Adrenal gland (tissue), 12 donors: Measurements from ENCODE around the gene PXN. TPM values are rescaled to one million over a fixed set of nuclear protein-coding genes. Genes with fewer than 3 reads are reported as not detected.
A peak's percentile ranks its signal among the peaks of the same experiment; 100 is the strongest.
"Not testable (repeated sequence)": the region's sequence is repeated elsewhere in the genome, so short reads cannot be mapped to it uniquely, and the experiment has no call there.

Experiments used
- DNase-seq, 7 donors: peaks; one replicate each; pipeline ENCODE4 v3.0.0-alpha.2; 2019 to 2020
- H3K27ac ChIP-seq, 5 donors: fragments of 200-600 bp; sonication (generic) in 4 of 5; 1 replicate in 3 of 5; 2 replicates in 2 of 5; pipeline versions ENCODE4 v1.5.1 to v1.8.0; 2016 to 2020; ENCODE audit warnings: mild to moderate bottlenecking in 1 of 5
- H3K27me3 ChIP-seq: fragments of 200-600 bp; 2 replicates; pipeline ENCODE4 v1.8.0; 2021
- H3K36me3 ChIP-seq, 2 donors: fragments of 200-600 bp; replicated peaks in 1 of 2; 1 replicate in 1 of 2; 2 replicates in 1 of 2; pipeline versions ENCODE4 v1.5.1 to v1.8.0; 2018 to 2022
- H3K4me1 ChIP-seq, 2 donors: fragments of 200-600 bp; replicated peaks in 1 of 2; 1 replicate in 1 of 2; 2 replicates in 1 of 2; pipeline versions ENCODE4 v1.5.1 to v1.8.0; 2018 to 2021
- H3K4me3 ChIP-seq, 4 donors: fragments of 200-600 bp; sonication (generic) in 3 of 4; one replicate each; pipeline ENCODE4 v1.5.1; 2016 to 2018
- H3K9me3 ChIP-seq, 3 donors: fragments of 200-600 bp; sonication (generic) in 1 of 3; replicated peaks in 1 of 3; 1 replicate in 2 of 3; 2 replicates in 1 of 3; pipeline versions ENCODE4 v1.5.1 to v1.8.0; 2016 to 2021
- POLR2A ChIP-seq, 2 donors: fragments of 450-650 bp; IDR thresholded peaks; one replicate each; pipeline ENCODE4 v1.6.1; 2017; ENCODE audit warnings: antibody characterized with exemption in 2 of 2, mild to moderate bottlenecking in 2 of 2, moderate library complexity in 1 of 2
- WGBS, 4 donors: extraction: QIAGEN DNeasy Blood & Tissue Kit in 2 of 4; methylation state at CpG; one replicate each; pipeline versions ENCODE4 v1.1.5 to v1.1.7; 2013 to 2017; 5-methylcytosine and 5-hydroxymethylcytosine counted together
- intact Hi-C, 2 donors: fragments of 100-400 bp; cut with DNase I; formaldehyde crosslinking; loops; one replicate each; pipeline versions ENCODE4 v1.14.1 to v1.15.0; 2022 to 2023
- polyA plus RNA-seq, 3 donors: library from polyadenylated mRNA; stranded (reverse); fragments of 200-250 nt in 2 of 3; fragments of 350-450 nt in 1 of 3; fragmentation: Illumina TruSeq in 1 of 3; extraction: RNeasy Lipid Tissue Mini Kit (QIAGEN cat#74804) in 1 of 3; gene quantifications; one replicate each; pipeline ENCODE4 v1.2.3, GENCODE V29; 2013 to 2014
- total RNA-seq, 9 donors: library from RNA; depleted of rRNA in 4 of 9; stranded (reverse); fragments of >200 nt in 4 of 9; fragments of 120-200 nt in 1 of 9; fragmentation: NEBNext Ultra II Directional in 1 of 9; extraction: Animal tissue kit (Norgen Biotek cat#: 25700) in 1 of 9; gene quantifications; one replicate each; pipeline versions ENCODE4 v1.1.0 to v1.2.4, GENCODE V29; 2013 to 2023
- TF ChIP-seq, protein P1 (sequence below), 6 experiments: fragments of 450-650 bp in 4 of 6; fragments of 200-600 bp in 2 of 6; sonication (generic) in 1 of 6; IDR thresholded peaks; 1 replicate in 5 of 6; 2 replicates in 1 of 6; pipeline versions ENCODE4 v1.5.1 to v1.8.0; 2016 to 2021; ENCODE audit warnings: antibody characterized with exemption in 6 of 6, mild to moderate bottlenecking in 2 of 6, moderate library complexity in 1 of 6
- donor health status: healthy with polysubstance abuse.
- donor health status: Bipolar disorder and iron deficiency.
- donor health status: DM: yes; HTN: yes; CAD: no.
- donor health status: DM: no; HTN: no; CAD: no.
- donor health status: DM: no; HTN: no; CAD: no.
- donor health status: DM: yes; HTN: yes; CAD: no.

Gene PXN
- total and polyA plus RNA-seq, 12 donors: 12.5 to 156 (median 92.4) TPM

DNA sequence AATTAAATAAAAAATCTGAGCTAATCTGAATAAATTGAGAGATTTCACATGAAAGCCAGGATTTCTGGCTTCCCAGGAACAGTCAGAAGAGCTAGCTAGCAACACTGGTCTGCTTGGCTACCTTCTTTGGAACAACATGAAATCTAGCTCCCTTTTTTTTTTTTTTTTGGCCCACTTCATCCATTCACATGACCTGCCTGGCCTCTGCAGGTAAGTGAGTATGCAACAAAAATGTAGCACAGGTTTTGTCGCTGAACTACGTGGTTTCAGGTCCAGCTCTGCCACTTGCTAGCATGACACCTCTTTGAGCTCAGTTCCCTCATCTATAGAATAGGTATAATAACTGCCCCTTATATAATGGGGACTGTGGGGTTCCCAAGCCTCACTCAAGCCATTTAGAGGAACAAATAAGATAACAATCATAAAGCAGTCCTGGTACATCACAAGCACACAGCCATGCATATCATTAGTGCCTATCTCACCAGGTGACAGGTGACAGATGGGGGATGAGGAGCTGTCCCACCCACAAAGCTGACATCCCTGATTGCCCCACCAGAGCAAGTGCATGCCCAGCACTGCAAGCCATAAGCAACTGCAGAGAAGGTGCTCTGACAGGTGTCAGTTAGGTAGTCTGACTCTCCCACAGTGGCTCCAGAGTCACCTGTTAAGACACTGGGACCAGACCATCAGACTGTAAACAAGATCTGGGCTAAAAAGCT, 25.6 kb downstream of the PXN start:
- Histone ChIP-seq H3K9me3 (no peaks in the 10 kb centered on the region), H3K4me1 (peaks cover 58 to 85% of the 10 kb centered on the region in 2 donors), H3K27me3 (no peaks in the 10 kb centered on the region), H3K27ac (peak overlapping the region in 3 of 5 donors; percentile 52 to 95 (median 77)), H3K36me3 (no peaks in the 10 kb centered on the region), H3K4me3 (no peak overlapping the region)
- intact Hi-C loops: no loop called here
- DNase-seq: no peak
- WGBS, 4 donors: 86 to 97% (median 92%) methylated on average over 2 of the region's 2 CpGs
- no peak for TF ChIP-seq POLR2A (IDR thresholded peaks at IDR 0.05)
- TF ChIP-seq, protein P1, sequence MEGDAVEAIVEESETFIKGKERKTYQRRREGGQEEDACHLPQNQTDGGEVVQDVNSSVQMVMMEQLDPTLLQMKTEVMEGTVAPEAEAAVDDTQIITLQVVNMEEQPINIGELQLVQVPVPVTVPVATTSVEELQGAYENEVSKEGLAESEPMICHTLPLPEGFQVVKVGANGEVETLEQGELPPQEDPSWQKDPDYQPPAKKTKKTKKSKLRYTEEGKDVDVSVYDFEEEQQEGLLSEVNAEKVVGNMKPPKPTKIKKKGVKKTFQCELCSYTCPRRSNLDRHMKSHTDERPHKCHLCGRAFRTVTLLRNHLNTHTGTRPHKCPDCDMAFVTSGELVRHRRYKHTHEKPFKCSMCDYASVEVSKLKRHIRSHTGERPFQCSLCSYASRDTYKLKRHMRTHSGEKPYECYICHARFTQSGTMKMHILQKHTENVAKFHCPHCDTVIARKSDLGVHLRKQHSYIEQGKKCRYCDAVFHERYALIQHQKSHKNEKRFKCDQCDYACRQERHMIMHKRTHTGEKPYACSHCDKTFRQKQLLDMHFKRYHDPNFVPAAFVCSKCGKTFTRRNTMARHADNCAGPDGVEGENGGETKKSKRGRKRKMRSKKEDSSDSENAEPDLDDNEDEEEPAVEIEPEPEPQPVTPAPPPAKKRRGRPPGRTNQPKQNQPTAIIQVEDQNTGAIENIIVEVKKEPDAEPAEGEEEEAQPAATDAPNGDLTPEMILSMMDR (IDR thresholded peaks at IDR 0.05): no peak

DNA sequence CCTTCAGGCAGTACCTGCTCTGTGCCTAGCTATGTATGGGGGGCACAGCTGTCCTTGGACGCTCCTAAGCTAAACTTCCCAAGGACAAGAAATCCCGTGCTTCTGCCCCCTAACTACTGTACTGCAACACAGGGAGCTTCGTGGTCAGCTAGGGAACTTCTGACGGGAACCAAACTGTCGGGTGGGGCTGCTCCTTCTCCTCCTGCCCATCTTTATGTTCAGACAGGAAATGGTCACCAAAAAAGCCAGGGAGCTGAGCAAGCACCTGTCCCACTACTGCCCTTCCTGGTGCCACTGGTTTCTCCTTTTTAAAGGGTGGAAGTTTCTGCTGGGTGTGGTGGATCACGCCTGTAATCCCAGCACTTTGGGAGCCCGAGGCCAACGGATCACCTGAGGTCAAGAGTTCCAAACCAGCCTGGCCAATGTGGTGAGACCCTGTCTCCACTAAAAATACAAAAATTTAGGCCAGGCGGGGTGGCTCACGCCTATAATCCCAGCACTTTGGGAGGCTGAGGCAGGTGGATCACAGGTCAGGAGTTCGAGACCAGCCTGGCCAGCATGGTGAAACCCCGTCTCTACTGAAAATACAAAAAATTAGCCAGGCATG, 26.6 kb downstream of the PXN start:
- Histone ChIP-seq H3K9me3 (no peaks in the 10 kb centered on the region), H3K27me3 (no peaks in the 10 kb centered on the region), H3K36me3 (no peaks in the 10 kb centered on the region), H3K27ac (peak overlapping the region in 4 of 5 donors; percentile 71 to 97 (median 94)), H3K4me1 (peaks cover 68 to 93% of the 10 kb centered on the region in 2 donors), H3K4me3 (no peak overlapping the region)
- no peak for TF ChIP-seq POLR2A (IDR thresholded peaks at IDR 0.05)
- TF ChIP-seq, protein P1 (IDR thresholded peaks at IDR 0.05): no peak
- WGBS, 4 donors: 58 to 77% (median 72%) methylated on average over 9 to 12 of the region's 12 CpGs
- DNase-seq: no peak
- intact Hi-C loops: no loop called here

DNA sequence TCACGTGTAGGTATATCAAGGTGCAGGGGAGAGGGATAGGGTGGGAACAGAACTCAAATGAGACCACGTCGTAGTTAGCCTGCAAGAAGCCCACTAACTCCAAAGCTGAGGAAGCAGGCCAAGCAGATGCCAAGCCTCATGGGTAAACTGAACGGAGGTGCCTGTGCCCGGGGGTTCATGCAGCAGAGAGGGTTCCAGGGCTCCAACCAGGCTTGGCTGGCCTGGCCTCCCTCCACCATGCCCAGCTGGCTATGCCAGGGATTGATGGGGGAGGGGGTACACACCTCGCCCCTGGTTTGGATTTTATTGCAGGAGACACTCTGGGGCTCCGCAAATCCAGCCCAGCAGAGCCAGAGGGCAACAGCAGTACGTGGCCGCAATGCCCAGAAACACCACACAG, 27.3 kb downstream of the PXN start:
- peak in 1 of 2 donors; percentile 2 for TF ChIP-seq POLR2A (IDR thresholded peaks at IDR 0.05)
- TF ChIP-seq, protein P1 (IDR thresholded peaks at IDR 0.05): no peak
- H3K27ac ChIP-seq: peak overlapping the region; percentile 58 to 97 (median 93)
- peaks cover 75 to 99% of the 10 kb centered on the region in 2 donors for H3K4me1 ChIP-seq
- no peak overlapping the region for H3K4me3 ChIP-seq
- no peaks in the 10 kb centered on the region for H3K27me3 ChIP-seq
- no peaks in the 10 kb centered on the region for H3K9me3 ChIP-seq
- intact Hi-C loops: no loop called here
- H3K36me3 ChIP-seq: no peaks in the 10 kb centered on the region
- no peak for DNase-seq
- WGBS, 4 donors: 50 to 78% (median 59%) methylated on average over 5 to 9 of the region's 9 CpGs

DNA sequence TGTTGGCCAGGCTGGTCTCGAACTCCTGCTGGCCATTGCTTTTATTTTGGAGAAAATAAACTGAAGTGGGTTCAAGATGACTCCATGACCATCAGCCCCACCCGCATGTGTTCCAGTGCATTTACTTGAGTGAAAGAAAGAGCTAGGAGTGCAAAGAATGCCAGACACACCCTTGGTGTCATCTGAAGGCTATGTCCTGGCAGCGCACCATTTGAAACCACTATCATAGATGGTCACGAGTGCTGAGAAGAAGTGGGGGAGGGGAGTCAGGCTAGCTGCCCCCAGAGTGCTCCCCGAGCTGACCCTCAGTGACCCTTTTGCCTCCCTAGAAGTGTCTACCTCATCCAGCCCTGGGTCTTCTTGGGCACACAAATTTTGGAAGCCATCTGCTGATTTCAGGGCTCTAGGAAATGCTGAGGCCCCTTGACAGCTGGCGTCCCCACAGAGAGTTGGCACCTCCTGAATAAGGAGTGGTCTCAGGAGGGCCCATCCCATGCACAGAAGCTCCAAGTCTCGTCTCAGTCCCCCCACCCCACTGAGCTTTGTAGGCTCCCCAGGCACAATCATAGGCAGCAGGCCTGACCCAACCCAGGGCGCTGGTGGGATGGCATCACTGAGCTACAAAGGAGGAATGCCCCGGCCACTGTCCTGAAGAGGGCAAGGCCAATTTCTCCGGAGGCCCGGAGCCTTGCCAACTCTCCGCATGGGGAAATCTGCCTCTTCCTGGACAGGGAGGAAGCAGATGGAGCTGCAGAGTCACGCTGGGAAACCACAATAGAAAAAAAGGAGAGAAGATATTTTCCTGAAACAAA, 28.0 kb downstream of the PXN start:
- DNase-seq: peak; percentile 77 to 95 (median 94)
- no peaks in the 10 kb centered on the region for H3K9me3 ChIP-seq
- TF ChIP-seq, protein P1 (IDR thresholded peaks at IDR 0.05): no peak
- peak in 1 of 2 donors; percentile 50 for TF ChIP-seq POLR2A (IDR thresholded peaks at IDR 0.05)
- no peaks in the 10 kb centered on the region for H3K27me3 ChIP-seq
- no peaks in the 10 kb centered on the region for H3K36me3 ChIP-seq
- intact Hi-C loops: no loop called here
- 38 to 48% (median 42%) methylated on average over 9 to 13 of the region's 13 CpGs for WGBS, 4 donors
- peaks cover 75 to 99% of the 10 kb centered on the region in 2 donors for H3K4me1 ChIP-seq
- peak overlapping the region; percentile 58 to 97 (median 93) for H3K27ac ChIP-seq
- H3K4me3 ChIP-seq: no peak overlapping the region

DNA sequence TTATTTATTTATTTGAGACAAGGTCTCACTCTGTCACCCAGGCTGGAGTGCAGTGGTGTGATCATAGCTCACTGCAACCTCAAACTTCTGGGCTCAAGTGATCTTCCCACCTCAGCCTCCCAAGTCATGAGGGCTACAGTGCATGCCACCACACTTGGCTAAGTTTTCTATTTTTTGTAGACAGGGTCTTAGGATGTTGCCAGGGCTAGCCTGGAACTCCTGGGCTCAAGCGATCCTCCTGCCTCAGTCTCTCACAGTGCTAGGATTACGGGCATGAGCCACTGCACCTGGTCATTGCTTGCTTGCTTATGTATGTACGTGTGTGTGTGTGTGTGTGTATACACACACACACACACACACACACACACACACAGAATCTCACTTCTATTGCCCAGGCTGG, 28.7 kb downstream of the PXN start:
- H3K4me3 ChIP-seq, H3K27me3 ChIP-seq, DNase-seq, H3K36me3 ChIP-seq, intact Hi-C loops, H3K9me3 ChIP-seq: not testable (repeated sequence)
- peaks cover 75 to 99% of the 10 kb centered on the region in 2 donors for H3K4me1 ChIP-seq
- peak overlapping the region; percentile 58 to 97 (median 93) for H3K27ac ChIP-seq
- WGBS, 4 donors: 83 to 93% (median 89%) methylated on average over 3 of the region's 3 CpGs
